GM23338 (cell line): ENCODE measurements around the gene OBI1. TPM values are rescaled to one million over a fixed set of nuclear protein-coding genes. Genes with fewer than 3 reads are reported as not detected.

ENCODE experiments used
- ATAC-seq: fragments of 200-7000 bp; cut with Tn5 transposase; 3 replicates; pipeline ENCODE4 v1.9.1; 2020
- DNase-seq: peaks from one replicate; pipeline ENCODE4 v3.0.0-alpha.2; 2015; ENCODE audit warnings: low spot score
- H2AFZ ChIP-seq: fragments of 200-600 bp; sonication (generic); 2 replicates; pipeline ENCODE4 v1.8.0; 2016; ENCODE audit warnings: antibody characterized with exemption, mild to moderate bottlenecking, moderate library complexity
- H3F3A ChIP-seq: fragments of 200-600 bp; sonication (generic); replicated peaks from 2 replicates; pipeline ENCODE4 v1.8.0; 2017; ENCODE audit warnings: antibody characterized with exemption, mixed run types, low read depth
- H3K27ac ChIP-seq: fragments of 200-600 bp; sonication (generic); 2 replicates; pipeline ENCODE4 v1.6.1; 2016; ENCODE audit warnings: low read depth
- H3K27me3 ChIP-seq: fragments of 200-600 bp; sonication (generic); 2 replicates; pipeline ENCODE4 v1.8.0; 2016; ENCODE audit warnings: mild to moderate bottlenecking, mixed run types, moderate library complexity; ENCODE audit not compliant: insufficient read depth
- H3K36me3 ChIP-seq: fragments of 200-600 bp; sonication (generic); 2 replicates; pipeline ENCODE4 v1.8.0; 2016; ENCODE audit warnings: mild to moderate bottlenecking; ENCODE audit not compliant: insufficient read depth
- H3K4me1 ChIP-seq: fragments of 200-600 bp; sonication (generic); 2 replicates; pipeline ENCODE4 v1.8.0; 2016; ENCODE audit warnings: mild to moderate bottlenecking, moderate library complexity; ENCODE audit not compliant: insufficient read depth
- H3K4me2 ChIP-seq: fragments of 200-600 bp; sonication (generic); 2 replicates; pipeline ENCODE4 v1.7.1; 2017; ENCODE audit warnings: mixed run types
- H3K4me3 ChIP-seq: fragments of 200-600 bp; sonication (generic); 2 replicates; pipeline ENCODE4 v1.6.1; 2016; ENCODE audit warnings: mixed run types
- H3K79me2 ChIP-seq: fragments of 200-600 bp; sonication (generic); replicated peaks from 2 replicates; pipeline ENCODE4 v1.8.0; 2017; ENCODE audit warnings: mild to moderate bottlenecking; ENCODE audit not compliant: insufficient read depth
- H3K9me2 ChIP-seq: fragments of 200-600 bp; sonication (generic); 2 replicates; pipeline ENCODE4 v1.8.0; 2017; ENCODE audit not compliant: insufficient read depth
- H4K20me1 ChIP-seq: fragments of 200-600 bp; sonication (generic); replicated peaks from 2 replicates; pipeline ENCODE4 v1.8.0; 2017; ENCODE audit warnings: mild to moderate bottlenecking; ENCODE audit not compliant: insufficient read depth
- H3K27ac Mint-ChIP-seq: 2 replicates; pipeline ENCODE4 v1.8.0; 2020; ENCODE audit warnings: inconsistent platforms, mild to moderate bottlenecking, moderate library complexity, mixed read lengths
- H3K27me3 Mint-ChIP-seq: 3 replicates; pipeline ENCODE4 v1.8.0; 2022; ENCODE audit warnings: low read depth, mild to moderate bottlenecking, moderate library complexity, mixed read lengths, inconsistent platforms; ENCODE audit not compliant: insufficient read depth, poor library complexity
- H3K36me3 Mint-ChIP-seq: 3 replicates; pipeline ENCODE4 v1.8.0; 2021; ENCODE audit warnings: low read depth, mild to moderate bottlenecking, inconsistent platforms, moderate library complexity, mixed read lengths
- H3K4me1 Mint-ChIP-seq: 3 replicates; pipeline ENCODE4 v1.8.0; 2020; ENCODE audit warnings: mild to moderate bottlenecking, inconsistent platforms, mixed read lengths
- H3K4me3 Mint-ChIP-seq: 3 replicates; pipeline ENCODE4 v1.8.0; 2021; ENCODE audit warnings: moderate library complexity, mild to moderate bottlenecking, inconsistent platforms, mixed read lengths
- H3K9me3 Mint-ChIP-seq: 3 replicates; pipeline ENCODE4 v1.8.0; 2020; ENCODE audit warnings: moderate library complexity, mild to moderate bottlenecking, inconsistent platforms, mixed read lengths
- CREB1 ChIP-seq: fragments of 250-450 bp; sonication (Bioruptor Pico); IDR thresholded peaks from 2 replicates; pipeline ENCODE4 v1.5.0; 2020; ENCODE audit warnings: low read depth, mild to moderate bottlenecking, moderate library complexity
- EZH2 ChIP-seq: fragments of 200-600 bp; sonication (generic); IDR thresholded peaks from one replicate; pipeline ENCODE4 v1.8.0; 2017; ENCODE audit warnings: antibody characterized with exemption, mild to moderate bottlenecking, low read depth; ENCODE audit not compliant: unreplicated experiment
- EZH2phosphoT487 ChIP-seq: fragments of 200-600 bp; sonication (generic); IDR thresholded peaks from one replicate; pipeline ENCODE4 v1.8.1; 2018; ENCODE audit warnings: antibody characterized with exemption; ENCODE audit not compliant: unreplicated experiment
- NANOG ChIP-seq: IDR thresholded peaks from 2 replicates; pipeline ENCODE4 v1.6.1; 2016; ENCODE audit warnings: antibody characterized with exemption, borderline replicate concordance
- STAT1 ChIP-seq: IDR thresholded peaks from one replicate; pipeline ENCODE4 v1.6.1; 2016; ENCODE audit warnings: antibody characterized with exemption; ENCODE audit not compliant: unreplicated experiment
- ZNF114 ChIP-seq: fragments of 250-450 bp; sonication (Bioruptor Pico); IDR thresholded peaks from 2 replicates; pipeline ENCODE4 v1.5.0; 2020; ENCODE audit warnings: mild to moderate bottlenecking, moderate library complexity
- ZNF331 ChIP-seq: fragments of 250-450 bp; sonication (Bioruptor Pico); IDR thresholded peaks from 2 replicates; pipeline ENCODE4 v1.5.0; 2020; ENCODE audit warnings: low read depth, mild to moderate bottlenecking, moderate library complexity
- polyA plus RNA-seq: library from polyadenylated mRNA; unstranded; fragments of >200 nt; fragmentation: Nextera tagmentation; extraction: Ambion mirVana; gene quantifications from 2 replicates; pipeline ENCODE4 v1.2.1, GENCODE V29; 2016
- total RNA-seq: library from RNA; depleted of rRNA; stranded (reverse); fragments of >200 nt; shearing (Covaris generic); gene quantifications from 2 replicates; pipeline ENCODE4 v1.2.3, GENCODE V29; 2014
- TF ChIP-seq, protein P1 (sequence below), 2 experiments: fragments of 200-600 bp in 1 of 2; sonication (generic) in 1 of 2; conservative IDR thresholded peaks; 2 replicates each; pipeline versions ENCODE4 v1.5.1 to v1.6.1; 2016 to 2017; ENCODE audit warnings: antibody characterized with exemption in 2 of 2, low read depth in 2 of 2, mild to moderate bottlenecking in 2 of 2, moderate library complexity in 1 of 2
- TF ChIP-seq, protein P2 (sequence below): fragments of 250-450 bp; sonication (Bioruptor Pico); IDR thresholded peaks from 2 replicates; pipeline ENCODE4 v1.5.0; 2020; ENCODE audit warnings: mild to moderate bottlenecking, moderate library complexity

OBI1 gene
- total and polyA plus RNA-seq, 2 experiments from 2014 or later, result 8.2 to 11.1 TPM

DNA sequence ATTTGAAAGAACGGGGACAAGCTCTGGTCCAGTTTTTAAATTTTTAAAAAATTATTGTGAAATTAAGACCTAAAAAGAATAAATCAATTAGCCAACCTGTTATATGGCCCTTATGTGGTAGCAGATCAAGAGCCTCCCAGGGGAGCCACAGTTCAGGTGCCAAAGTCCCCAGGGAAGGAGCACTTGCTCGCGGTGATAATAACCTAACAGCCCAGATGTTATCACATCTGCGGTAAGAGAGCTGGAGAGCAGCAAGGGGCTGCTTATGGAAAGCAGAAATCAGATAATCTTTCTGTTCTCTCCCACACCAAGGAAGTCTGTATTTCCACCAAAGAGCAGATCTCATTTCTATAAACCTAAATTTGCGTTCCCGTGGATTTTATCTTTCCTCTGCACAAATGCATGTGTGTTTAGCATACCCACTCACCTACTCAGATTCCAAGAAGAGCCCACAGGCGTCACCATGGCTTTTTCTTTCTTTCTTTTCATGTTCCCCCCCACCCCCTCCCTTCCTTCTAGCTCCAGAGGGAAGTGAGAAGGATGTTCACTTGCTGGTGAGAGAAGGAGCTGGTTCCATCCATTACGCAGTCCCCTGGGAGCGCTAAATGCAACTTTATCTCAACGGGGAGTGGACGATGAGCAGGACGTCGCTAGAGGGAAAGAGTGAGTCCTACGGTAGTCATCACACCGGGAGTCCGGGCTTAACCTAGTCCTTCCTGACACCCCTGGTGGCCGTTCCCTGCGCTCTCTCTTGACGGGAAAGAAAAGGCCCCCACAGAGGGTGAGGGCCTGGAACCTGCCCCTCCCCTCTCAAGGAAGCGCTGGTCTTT lies 54.0 kb downstream of the OBI1 start:
- Mint-ChIP-seq H3K4me1 (peaks cover 63% of the 10 kb centered on the region), H3K4me3 (peak overlapping the region; percentile 73), H3K27me3 (peaks cover 95% of the 10 kb centered on the region), H3K27ac (no peak overlapping the region), H3K36me3 (no peaks in the 10 kb centered on the region; the same call in 2 of the 3 replicates), H3K9me3 (peaks cover 4% of the 10 kb centered on the region)
- Histone ChIP-seq H3K36me3 (no peaks in the 10 kb centered on the region), H3K27me3 (peaks cover 97% of the 10 kb centered on the region), H3F3A (peaks cover 34% of the 10 kb centered on the region), H4K20me1 (peaks cover 28% of the 10 kb centered on the region), H3K79me2 (no peaks in the 10 kb centered on the region), H3K4me2 (peak overlapping the region; percentile 75), H3K4me3 (peak overlapping the region; percentile 50), H3K27ac (no peak overlapping the region), H3K4me1 (peaks cover 58% of the 10 kb centered on the region), H2AFZ (no peak overlapping the region), H3K9me2 (no peaks in the 10 kb centered on the region)
- no peak for TF ChIP-seq NANOG
- peak; percentile 65 for TF ChIP-seq EZH2
- TF ChIP-seq, protein P1, sequence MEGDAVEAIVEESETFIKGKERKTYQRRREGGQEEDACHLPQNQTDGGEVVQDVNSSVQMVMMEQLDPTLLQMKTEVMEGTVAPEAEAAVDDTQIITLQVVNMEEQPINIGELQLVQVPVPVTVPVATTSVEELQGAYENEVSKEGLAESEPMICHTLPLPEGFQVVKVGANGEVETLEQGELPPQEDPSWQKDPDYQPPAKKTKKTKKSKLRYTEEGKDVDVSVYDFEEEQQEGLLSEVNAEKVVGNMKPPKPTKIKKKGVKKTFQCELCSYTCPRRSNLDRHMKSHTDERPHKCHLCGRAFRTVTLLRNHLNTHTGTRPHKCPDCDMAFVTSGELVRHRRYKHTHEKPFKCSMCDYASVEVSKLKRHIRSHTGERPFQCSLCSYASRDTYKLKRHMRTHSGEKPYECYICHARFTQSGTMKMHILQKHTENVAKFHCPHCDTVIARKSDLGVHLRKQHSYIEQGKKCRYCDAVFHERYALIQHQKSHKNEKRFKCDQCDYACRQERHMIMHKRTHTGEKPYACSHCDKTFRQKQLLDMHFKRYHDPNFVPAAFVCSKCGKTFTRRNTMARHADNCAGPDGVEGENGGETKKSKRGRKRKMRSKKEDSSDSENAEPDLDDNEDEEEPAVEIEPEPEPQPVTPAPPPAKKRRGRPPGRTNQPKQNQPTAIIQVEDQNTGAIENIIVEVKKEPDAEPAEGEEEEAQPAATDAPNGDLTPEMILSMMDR (conservative IDR thresholded peaks at IDR 0.05; ENCODE audit: low read depth in 2 of 2), result peak; percentile 20 to 33; a peak in 3 of 4 replicates
- DNase-seq, result peak; percentile 79
- peak; percentile 4 for ATAC-seq

DNA sequence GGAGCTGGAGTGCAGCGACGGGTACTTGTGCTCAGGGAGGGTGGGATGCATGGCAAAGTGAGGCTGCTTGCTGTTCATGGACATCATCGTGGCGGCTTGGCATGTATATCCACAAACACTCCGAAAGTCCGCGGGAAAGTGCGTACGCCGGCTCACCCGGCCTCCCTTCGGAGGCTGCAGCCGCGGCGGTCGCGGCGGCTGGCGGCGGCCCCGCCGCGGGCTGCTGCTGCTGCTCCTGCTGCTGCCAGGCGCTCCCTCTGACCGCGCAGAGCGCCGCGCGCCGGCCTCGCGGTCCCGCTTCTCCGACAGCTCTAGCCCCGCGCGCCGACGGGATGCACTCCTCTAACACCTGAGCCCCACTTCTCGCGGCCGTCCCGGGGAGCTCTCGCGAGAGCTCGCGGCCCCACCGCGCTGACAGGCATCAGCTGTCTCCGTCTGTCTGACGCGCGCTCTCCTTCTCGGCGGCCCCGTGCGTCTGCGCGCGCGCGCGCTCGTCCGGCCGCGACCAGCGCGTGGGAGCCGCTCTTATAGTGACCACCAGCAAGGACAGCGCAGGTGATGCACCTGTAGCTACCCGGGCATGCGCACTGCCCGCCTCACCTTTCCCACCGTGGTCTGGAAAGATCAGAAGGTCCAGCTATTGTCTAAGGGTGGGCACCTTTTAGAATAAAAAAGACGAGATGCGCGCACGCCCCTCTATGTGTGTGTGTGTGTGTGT lies 55.6 kb downstream of the OBI1 start, which contains the start of gene POU4F1:
Gene POU4F1 (minus strand): TSS at position 313 of the 718 bp plus-strand sequence. CDS start 226 bp downstream, at position 87.
- Mint-ChIP-seq H3K36me3 (no peaks in the 10 kb centered on the region; the same call in 2 of the 3 replicates), H3K4me3 (peak within 1 kb of the TSS; percentile 79), H3K27ac (no peak within 1 kb of the TSS), H3K4me1 (peaks cover 58% of the 10 kb centered on the region), H3K27me3 (peaks cover 95% of the 10 kb centered on the region), H3K9me3 (peaks cover 4% of the 10 kb centered on the region)
- no peak within 1 kb of the TSS for H3K27ac ChIP-seq
- H3K79me2 ChIP-seq, result no peaks in the 10 kb centered on the region
- peaks cover 27% of the 10 kb centered on the region for H4K20me1 ChIP-seq
- peak within 1 kb of the TSS; percentile 82 for H3K4me2 ChIP-seq
- H2AFZ ChIP-seq, result peak within 1 kb of the TSS; percentile 74
- no peaks in the 10 kb centered on the region for H3K36me3 ChIP-seq
- peak; percentile 94 for DNase-seq
- H3K4me1 ChIP-seq, result peaks cover 56% of the 10 kb centered on the region
- peak within 1 kb of the TSS; percentile 62 for H3K4me3 ChIP-seq
- ATAC-seq, result peak; percentile 48
- TF ChIP-seq ZNF114 (CRISPR knock-in tag), result no peak
- TF ChIP-seq EZH2phosphoT487, result peak; percentile 94
- no peak for TF ChIP-seq ZNF331 (CRISPR knock-in tag)
- TF ChIP-seq, protein P2, sequence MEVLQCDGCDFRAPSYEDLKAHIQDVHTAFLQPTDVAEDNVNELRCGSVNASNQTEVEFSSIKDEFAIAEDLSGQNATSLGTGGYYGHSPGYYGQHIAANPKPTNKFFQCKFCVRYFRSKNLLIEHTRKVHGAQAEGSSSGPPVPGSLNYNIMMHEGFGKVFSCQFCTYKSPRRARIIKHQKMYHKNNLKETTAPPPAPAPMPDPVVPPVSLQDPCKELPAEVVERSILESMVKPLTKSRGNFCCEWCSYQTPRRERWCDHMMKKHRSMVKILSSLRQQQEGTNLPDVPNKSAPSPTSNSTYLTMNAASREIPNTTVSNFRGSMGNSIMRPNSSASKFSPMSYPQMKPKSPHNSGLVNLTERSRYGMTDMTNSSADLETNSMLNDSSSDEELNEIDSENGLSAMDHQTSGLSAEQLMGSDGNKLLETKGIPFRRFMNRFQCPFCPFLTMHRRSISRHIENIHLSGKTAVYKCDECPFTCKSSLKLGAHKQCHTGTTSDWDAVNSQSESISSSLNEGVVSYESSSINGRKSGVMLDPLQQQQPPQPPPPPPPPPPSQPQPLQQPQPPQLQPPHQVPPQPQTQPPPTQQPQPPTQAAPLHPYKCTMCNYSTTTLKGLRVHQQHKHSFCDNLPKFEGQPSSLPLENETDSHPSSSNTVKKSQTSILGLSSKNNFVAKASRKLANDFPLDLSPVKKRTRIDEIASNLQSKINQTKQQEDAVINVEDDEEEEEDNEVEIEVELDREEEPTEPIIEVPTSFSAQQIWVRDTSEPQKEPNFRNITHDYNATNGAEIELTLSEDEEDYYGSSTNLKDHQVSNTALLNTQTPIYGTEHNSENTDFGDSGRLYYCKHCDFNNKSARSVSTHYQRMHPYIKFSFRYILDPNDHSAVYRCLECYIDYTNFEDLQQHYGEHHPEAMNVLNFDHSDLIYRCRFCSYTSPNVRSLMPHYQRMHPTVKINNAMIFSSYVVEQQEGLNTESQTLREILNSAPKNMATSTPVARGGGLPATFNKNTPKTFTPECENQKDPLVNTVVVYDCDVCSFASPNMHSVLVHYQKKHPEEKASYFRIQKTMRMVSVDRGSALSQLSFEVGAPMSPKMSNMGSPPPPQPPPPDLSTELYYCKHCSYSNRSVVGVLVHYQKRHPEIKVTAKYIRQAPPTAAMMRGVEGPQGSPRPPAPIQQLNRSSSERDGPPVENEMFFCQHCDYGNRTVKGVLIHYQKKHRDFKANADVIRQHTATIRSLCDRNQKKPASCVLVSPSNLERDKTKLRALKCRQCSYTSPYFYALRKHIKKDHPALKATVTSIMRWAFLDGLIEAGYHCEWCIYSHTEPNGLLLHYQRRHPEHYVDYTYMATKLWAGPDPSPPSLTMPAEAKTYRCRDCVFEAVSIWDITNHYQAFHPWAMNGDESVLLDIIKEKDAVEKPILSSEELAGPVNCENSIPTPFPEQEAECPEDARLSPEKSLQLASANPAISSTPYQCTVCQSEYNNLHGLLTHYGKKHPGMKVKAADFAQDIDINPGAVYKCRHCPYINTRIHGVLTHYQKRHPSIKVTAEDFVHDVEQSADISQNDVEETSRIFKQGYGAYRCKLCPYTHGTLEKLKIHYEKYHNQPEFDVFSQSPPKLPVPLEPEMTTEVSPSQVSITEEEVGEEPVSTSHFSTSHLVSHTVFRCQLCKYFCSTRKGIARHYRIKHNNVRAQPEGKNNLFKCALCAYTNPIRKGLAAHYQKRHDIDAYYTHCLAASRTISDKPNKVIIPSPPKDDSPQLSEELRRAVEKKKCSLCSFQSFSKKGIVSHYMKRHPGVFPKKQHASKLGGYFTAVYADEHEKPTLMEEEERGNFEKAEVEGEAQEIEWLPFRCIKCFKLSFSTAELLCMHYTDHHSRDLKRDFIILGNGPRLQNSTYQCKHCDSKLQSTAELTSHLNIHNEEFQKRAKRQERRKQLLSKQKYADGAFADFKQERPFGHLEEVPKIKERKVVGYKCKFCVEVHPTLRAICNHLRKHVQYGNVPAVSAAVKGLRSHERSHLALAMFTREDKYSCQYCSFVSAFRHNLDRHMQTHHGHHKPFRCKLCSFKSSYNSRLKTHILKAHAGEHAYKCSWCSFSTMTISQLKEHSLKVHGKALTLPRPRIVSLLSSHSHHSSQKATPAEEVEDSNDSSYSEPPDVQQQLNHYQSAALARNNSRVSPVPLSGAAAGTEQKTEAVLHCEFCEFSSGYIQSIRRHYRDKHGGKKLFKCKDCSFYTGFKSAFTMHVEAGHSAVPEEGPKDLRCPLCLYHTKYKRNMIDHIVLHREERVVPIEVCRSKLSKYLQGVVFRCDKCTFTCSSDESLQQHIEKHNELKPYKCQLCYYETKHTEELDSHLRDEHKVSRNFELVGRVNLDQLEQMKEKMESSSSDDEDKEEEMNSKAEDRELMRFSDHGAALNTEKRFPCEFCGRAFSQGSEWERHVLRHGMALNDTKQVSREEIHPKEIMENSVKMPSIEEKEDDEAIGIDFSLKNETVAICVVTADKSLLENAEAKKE, result no peak
- no peak for TF ChIP-seq STAT1
- peak; percentile 83 for TF ChIP-seq EZH2
- no peak for TF ChIP-seq CREB1
- peaks cover 31% of the 10 kb centered on the region for H3F3A ChIP-seq
- H3K9me2 ChIP-seq, result no peaks in the 10 kb centered on the region
- H3K27me3 ChIP-seq, result peaks cover 97% of the 10 kb centered on the region
